NCI-H1092 treated with DMSO at 0.1 percent for 48 hours (cell line): ENCODE results near the gene GPATCH8.
A peak's percentile ranks its signal among the peaks of the same experiment; 100 is the strongest.
"Not testable (repeated sequence)": the region's sequence is repeated elsewhere in the genome, so short reads cannot be mapped to it uniquely, and the experiment has no call there.

Experiments
- DNase-seq: peaks from one replicate; lab custom pipeline; 2025; lab: John Stamatoyannopoulos, UW

GPATCH8 gene

DNA sequence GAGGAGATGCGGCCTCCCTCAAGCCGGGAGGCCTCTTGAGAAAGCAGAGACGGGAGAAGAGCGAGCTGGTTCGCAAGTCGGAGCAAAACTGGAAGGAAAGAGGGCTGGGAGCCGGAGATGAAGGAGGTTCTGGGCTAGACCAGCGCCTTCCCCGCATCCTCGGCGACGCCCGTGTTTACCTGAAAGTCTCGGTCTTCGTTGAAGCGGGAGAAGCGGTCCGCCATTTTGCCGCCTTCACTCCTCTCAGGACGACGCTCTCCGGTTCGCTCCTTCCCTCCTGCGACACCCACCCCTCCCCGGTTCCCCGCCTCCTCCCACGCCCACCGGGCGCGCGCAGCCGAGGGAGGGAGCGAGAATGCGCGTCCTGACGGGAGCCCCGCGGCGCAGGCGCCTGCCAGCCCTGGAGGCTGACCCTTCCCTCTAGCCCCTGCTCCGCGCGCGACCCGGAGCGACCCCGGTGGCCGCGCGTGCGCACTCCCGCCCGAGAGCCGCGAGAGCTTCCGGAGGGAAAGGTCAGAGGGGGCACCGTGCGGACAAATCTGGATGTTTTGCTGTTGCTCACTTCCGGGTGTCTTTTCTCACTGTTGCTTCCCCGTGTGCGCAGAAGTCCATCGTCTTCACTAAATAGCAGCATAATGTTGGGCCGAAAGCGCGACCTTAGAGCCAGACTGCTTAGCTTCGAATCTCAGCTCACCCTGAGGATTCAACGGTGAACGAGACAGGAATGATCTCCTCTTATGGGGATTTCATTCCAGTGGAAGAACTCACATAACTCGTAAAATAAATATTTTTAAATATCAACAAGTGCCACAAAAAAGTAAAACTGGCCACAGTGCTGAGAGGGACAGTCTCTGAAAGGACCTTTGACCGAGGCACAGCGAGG lies at the start of gene GPATCH8:
GPATCH8 (minus strand) TSS at position 260 of the 883 bp plus-strand sequence; CDS start at position 224, 36 bp downstream.
- DNase-seq = peak; percentile 94

DNA sequence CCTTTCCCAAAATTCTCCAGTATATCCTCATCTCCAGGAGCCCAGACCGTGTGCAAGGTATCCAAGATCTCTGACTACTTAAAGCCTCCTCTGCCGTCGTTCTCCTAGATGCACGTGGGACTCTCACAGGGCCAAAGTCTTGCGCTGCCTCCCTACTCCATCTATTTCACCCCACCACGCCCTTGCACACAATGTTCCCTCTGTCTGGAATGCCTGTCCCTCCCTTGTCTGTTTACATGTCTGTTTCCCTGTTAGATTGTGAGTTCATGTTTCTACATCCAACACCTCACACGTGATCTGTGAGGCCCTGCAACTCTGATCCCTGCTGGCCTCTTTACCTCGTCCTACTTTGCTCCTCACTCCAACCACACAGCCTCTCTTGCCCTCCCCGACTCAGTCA lies 49.2 kb upstream of the GPATCH8 start:
- no peak for DNase-seq

DNA sequence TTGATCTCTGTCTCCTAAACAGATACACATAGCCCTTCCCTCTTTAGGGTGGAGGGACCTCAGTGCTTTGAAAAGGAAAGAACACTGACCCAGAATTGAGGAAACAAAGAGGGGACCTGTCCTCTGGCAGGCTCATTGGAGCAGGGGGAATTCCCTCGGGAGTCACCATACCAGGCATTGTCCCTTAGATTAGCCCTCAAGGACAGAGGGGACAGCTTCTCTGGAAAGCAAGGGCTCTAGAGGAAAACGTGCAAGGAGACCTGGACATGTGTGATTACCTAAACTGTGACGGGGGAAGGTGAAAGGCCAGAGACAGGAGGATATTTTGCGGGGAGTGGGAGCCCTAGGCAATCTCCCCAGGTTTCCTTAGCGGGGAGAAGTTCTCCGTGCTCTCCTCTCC lies 46.5 kb upstream of the GPATCH8 start:
- DNase-seq = no peak

DNA sequence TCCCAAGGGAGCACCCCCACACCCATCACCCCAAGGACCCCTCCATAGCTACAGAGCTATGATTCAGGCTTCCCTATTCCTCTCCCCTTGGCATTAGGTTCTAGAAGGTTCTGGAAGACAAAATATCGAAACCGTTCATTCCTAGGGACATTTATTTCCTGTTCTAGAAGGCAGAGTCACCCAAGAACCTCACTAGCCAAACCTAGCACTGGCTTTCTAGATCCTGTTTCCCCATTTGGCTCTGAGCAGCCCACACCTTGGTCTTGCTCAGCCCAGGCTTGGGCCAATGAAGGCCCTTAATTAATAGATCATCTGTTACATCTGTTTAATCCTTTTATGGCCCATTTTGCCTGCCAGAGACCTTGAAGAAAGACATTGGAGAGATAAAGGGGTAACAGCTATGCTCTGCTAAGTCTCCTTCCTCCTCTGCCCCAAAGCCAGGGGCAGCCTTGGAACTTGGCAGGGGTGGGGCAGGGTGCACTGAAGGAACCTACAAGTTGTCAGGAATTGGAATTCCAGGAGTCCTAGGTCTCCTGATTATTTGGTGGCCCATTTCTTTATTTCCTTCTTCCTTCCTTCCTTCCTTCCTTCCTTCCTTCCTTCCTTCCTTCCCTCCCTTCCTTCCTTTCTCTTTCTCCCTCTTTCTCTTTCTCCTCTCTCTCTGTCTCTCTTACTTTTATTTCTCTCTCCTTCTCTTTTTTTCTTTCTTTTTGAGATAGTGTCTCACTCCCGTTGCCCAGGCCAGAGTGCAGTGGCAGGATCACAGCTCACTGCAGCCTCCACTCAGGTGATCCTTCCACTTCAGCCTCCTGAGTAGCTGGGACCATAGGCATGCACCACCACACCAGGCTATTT lies 45.4 kb upstream of the GPATCH8 start:
- DNase-seq = no peak

DNA sequence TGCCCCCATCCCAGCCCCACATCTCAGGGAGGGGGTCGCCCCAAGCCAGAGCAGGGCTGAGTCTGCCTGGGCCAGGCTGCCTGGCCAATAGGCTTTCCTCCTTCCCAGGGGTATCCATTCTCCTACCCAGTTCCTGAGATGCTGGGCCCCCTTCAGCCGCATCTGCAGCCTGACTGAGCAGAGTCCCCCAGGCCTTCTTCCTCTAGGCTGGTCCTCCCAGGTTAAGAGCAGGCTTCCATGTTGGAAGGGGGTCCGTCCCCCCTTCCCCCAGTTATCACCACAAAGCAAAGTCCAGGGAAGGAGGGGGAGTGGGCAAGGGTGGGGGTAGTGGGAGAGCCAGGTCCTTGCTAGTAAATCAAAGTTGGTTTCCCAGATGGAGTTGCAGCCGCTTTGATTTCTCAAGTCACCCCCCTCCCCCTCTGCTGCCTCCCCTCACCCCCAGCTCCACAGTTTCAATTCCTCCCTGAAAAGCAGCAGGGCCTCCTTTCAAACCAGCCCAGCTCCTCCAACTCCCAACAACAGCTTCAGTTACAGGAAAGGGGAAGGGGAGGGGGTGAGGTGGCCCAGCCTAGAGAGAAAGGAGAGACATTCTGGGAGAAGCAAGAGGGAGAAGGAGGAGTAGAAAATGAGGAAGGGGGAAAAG lies 44.5 kb upstream of the GPATCH8 start:
- no peak for DNase-seq

DNA sequence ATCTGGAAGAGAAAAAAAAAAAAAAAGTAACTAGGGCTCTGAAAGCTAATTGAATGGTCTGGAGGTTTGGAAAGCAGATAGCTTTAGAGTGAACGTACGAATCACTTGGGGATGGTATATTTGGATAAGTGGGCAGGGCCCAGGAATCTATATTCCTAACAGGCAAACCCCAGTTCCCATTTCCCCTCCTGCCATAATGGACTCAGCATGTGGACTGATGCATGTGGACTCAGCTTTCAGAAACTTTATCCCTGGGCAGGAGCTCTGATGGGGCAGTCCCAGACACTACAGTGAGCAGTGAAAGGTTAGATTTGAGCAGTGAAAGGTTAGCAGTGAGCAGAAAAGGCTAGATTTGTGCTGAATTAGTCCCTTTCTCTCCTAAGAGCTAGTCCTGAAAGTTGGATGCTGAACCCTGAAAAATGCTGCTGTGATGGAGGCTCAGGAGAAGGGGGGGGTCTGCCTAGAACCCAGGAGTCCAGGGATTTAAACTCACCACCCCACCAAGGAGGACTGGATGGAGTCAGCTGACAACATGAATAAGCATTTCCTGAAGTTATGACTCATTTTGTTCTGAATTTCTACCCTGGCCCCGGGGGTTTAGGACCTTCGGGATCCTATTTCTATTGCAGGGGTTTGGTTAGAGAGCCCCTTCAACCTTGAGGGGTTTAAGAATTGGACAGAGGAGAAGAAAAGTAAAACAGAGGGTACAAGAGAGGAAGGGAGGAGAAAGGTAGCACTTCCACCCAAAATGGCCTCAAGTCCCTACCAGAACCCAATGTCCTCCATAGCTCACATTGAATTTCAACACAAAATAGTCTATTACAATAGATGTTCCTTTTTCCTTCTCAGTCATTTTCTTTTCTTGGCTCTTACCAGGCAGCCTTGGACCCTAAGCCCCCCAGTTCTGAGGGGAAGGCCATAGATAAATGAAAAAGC lies 43.7 kb upstream of the GPATCH8 start:
- DNase-seq = no peak

DNA sequence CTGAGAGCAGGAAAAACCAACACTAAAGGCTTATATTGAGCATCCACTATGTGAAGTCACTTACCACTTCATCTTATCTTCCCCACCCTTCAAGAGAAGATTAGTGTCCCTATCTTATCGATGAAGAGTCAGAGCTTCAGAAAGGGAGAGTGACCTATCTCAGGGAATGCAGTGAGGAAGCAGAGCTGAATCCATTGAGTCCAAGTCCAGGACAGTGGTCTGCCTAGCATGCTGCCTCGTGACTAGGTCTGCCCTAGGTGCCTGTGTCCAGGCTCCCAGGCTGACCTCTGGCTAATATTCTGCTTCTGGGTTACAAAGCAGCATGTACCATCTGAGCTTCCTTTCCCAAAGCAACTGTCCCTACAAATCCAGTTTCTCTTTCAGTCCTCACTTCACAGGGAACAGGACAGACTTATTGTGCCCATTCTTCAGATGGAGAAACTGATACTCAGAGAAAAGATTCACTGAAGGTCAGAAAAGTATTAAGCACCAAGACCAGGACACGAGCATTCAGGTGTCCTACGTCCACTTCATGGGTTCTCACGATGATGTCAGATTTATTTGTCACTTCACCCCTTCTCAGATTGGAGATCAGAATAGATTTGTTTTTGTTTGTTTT lies 40.8 kb upstream of the GPATCH8 start:
- DNase-seq = no peak

DNA sequence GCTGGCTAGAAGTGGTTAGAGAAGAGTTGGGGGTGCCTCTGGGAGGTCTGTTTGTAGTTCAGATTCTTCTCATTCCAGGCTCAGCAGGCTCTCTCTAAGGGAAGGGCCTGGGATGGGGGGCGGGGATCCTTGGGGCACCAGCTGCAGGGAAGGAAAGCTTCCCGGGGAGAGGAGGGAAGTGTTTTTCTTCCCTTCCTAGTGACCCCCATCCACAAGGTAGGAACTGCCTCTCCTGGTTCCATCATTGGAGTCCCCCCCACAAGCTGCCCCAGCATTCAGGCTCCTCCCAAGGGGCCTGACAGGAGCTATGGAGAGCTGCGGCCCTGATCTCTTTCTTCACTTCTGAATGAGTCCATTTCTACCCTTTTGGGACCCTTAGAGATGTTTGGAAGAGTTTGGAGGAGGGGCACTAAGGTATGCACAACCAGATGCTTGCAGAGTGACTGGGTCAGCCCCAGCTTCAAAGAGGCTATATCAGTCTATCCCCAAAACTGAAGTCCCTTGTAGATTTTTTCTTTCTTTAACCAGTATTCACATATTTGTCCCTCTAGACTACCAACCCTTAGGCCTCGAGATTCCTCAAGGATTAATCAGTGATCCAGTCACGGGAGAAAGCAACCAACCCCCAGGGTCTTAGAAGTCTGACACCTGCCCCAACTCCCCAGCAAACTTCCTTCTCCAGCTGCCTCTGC lies 40.2 kb upstream of the GPATCH8 start:
- DNase-seq = no peak

DNA sequence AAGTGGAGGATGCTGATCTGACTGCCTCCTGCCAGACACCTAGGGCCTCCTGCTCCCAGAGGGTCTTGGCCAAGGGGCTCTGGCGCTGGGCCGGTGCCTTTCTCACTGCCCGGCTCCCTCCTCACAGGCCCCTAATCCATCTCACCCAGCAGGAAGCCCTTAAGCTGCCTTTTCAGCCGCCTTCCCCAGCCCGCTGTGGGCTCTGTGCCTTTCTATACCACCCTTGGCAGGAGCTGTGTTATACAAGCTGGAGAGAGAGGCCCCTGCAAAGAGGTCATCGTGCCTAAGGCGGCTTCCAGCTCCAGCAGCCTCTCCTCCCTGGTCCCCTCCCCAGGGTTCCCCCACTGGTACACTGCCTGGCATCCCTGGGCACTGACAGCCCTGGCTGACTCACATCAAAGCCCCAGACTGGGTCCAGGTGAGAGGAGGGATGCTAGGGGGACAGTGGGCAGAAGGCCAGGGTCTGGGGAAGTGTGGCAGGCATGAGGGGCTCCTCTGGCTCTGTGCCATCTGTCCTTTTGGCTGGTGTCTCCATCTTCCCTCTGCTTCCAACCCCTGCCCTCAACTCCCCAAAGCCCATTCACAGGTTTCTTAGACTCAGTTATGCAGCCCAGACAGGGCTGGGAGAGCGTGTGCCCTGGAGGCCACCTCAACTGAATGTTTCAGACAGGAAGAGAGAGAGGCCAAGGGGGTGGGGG lies 38.8 kb upstream of the GPATCH8 start:
- DNase-seq = peak; percentile 46

DNA sequence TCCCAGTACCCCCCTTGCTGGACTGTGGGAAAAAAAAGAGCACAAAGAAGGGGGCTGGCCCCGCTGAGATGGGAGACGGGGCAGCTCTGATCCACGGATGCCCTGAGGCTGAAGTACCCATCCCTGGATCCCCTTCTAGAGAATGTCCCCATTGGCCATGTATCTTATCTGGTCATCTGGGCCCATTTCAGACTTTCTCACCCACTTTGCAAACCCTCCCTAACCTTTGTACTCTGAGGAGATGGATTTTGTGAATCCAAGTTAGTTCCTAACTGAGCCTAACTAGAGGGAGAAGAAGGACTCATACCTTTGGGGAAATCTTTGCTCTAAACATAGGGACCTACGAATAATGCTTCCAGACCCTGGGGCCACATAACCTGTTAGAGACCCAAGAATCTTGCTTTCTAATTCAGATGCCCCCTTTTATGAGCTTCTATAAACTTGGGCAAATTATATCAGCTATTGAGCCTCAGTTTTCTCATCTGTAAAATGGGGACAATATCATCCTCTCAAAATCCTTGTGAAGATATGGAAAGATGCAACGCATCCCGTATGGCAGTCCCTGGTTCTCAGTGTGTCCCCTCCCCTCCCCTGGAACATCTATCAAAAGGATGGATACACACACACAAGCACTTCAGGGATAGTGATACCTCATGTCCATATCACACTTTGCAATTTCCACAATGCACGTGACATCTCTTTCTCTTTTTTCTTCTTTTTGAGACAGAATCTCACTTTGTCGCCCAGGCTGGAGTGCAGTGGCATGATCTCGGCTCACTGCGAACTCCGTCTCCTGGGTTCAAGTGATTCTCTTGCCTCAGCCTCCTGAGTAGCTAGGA lies 37.3 kb upstream of the GPATCH8 start:
- no peak for DNase-seq

DNA sequence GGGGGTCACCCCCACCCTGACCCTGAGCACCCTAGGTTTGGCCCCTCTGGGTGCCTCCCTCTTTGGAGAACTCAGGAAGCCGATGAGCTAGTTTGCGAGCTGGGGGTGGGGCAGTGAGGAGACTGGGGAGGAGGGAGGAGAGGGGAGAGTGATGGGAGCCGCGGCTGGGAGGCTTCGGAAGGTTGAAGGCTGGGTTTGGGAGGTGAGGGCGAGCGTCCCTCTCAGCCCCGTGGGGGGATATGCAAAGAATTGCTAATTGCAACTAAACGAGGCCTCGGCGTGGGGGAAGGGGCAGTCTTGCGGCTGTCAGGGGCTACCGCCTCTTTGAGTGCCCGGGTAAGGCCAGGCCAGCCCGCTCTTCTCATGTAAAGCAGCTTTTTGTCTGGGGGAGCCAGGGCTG lies 36.5 kb upstream of the GPATCH8 start:
- DNase-seq = no peak

DNA sequence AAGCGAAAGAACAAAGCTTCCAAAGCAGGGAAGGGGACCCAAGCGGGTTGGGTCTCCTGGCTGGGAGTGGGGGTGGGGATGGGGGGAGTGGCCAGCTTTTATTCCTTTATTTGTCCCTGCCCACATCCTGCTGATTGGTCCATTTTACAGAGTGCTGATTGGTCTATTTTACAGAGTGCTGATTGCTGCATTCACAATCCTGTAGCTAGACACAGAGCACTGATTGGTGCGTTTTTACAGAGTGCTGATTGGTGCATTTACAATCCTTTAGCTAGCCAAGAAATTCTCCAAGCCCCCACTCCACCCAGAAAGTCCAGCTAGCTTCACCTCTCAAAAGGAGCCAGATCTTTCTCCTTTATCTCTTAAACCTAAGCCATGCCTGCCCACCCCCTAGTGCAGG lies 34.7 kb upstream of the GPATCH8 start:
- not testable (repeated sequence) for DNase-seq

DNA sequence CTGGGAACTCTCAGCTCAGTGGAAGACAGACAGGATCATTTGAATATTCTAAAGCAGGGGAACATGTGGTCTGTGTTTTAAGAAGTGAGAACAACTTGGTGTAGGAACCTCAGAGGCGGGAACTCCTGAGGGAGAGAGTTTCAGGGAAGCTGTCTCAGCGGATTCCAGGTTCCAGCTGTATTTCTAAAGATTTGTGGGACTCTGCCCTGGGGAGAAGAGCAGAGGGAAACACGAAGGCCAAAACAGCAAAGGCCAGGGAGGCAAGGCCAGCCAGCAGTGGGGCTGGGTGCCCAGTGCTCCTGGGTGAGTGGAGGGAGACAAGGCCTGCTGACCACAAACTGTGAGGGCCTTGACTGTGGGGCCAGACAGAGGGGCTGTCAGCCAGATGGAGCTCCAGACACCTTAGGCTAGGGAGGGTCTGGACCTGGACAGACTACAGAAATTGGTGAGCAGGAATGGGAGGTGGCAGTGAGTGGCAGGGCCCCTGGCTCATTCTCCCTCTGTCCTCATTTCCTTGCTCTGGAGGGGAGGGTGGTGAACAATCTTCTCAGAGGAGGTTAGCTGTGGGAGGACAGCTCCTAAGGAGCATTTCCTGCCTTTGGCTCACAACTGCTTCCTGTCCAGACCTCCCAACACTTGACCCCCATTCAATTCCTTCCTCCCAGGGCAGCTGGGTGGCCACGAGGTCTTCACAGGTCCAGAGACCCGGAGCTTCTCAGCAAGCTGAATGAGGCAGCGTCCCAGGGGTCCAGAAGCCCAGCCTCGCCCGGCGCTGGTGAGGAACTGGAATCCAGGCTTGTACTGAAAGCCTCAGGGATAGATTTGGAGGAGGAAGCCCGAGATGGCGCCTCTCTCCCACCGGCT lies 33.1 kb upstream of the GPATCH8 start:
- DNase-seq = no peak

DNA sequence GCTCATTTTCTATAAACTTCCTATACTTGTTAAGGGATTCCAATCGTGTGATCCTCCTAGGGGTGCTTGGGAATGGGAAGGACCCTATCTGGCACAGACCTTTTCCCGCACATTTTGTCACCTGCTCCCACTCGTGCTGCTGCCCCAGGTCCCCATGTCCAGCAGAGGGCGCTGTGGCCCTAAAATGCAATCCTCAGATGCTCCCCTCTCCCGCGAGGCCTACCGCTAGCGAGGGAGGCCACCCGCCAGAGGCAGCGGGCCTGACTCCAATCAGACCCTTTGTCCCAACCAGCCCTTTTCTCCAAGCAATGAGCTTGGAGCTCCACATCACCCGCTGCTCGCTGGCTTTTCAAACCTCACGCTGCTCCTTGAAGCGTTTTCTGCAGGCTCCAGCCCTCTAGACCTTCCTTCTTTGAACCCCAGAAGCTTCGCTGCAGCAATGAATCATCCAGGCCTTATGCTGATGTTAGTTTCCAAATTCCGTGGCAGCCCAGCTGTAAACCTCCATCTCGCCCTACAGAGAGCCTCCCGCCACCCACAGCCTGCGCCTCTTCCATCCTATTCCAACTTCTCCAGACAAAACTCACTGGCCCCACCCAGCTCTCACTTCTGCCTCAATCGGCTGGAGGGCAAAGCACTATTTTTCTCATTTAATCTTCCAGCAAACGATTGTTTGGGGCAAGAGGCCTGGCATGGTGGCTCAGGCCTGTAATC lies 30.5 kb upstream of the GPATCH8 start:
- DNase-seq = peak; percentile 86

DNA sequence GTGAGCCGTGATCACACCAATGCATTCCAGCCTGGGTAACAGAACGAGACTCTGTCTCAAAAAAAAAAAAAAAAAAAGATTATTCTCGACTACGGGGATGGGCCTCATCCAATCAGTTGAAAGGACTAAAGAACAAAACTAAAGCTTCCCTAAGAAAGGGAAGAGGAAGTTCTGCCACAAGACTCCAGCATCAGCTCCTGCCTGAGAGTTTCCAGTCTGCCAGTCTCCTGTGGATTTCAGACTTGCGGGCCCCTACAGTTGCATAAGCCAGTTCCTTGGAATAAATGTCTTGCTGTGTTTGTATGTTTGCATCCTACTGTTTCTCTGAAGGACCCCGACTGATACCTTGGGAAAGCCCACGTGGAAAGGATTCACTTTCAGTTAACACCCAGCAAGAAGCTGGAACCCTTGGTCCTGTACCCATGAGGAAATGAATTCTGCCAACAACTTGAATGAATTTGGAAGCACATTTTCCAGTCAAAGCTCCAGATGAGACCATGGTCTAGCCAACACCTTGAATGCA lies 27.8 kb upstream of the GPATCH8 start:
- DNase-seq = no peak

DNA sequence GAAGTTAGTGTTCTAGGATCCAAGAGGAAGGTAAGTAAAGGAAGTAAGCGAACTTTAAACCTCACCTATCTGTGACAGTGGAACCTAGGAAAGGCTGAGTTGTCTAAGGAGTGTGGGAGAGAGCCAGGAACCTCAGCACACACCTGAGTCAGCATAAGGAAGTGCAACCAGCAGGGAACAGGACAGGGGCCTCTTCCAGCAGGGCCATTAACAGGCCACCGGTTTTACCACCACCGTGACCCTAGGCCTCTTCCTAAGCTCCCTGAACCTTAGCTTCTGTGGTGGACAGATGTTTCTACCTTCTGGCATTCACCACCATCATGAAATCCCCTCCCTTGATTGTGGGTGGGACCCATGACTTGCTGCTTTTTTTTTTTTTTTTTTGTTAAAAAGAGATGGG lies 26.7 kb upstream of the GPATCH8 start:
- DNase-seq = no peak

DNA sequence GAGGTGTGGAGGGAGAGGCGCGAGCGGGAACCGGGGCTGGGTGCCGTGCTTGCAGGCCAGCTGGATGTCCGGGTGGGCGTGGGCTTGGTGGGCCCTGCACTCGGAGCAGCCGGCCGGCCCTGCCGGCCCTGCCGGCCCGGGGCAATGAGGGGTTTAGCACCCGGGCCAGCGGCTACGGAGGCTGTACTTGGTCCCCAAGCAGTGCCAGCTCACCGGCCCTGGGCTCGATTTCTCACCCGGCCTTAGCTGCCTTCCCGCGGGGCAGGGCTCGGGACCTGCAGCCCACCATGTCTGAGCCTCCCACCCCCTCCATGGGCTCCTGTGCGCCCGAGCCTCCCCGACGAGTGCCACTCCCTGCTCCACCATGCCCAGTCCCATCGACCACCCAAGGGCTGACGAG lies 24.7 kb upstream of the GPATCH8 start:
- no peak for DNase-seq
